Caki2 (cell line): ENCODE results near the gene SP8. TPM values are rescaled to one million over a fixed set of nuclear protein-coding genes. Genes with fewer than 3 reads are reported as not detected.
A peak's percentile ranks its signal among the peaks of the same experiment; 100 is the strongest.

Source experiments
- DNase-seq: peaks from one replicate; pipeline ENCODE4 v3.0.0-alpha.2; 2015; ENCODE audit warnings: low read depth
- in situ Hi-C: cut with HindIII; loops from 2 replicates; pipeline ENCODE4 v1.10.0; 2016; ENCODE audit warnings: low sequenced_read_pairs, low pct_unique_long_range_greater_than_20kb, mixed read lengths
- total RNA-seq: library from RNA; depleted of rRNA; stranded (reverse); fragments of >200 nt; shearing (Covaris generic); gene quantifications from 2 replicates; pipeline ENCODE4 v1.2.3, GENCODE V29; 2014; ENCODE audit warnings: low replicate concordance

The SP8 gene
- total RNA-seq, 1 experiment from 2014 or later: 1.1 TPM

- in situ Hi-C loops: loop anchor here (25.0 kb wide), 1 partner anchor 478 kb away; no protein-coding TSS in a partner anchor
- no peak for DNase-seq
Measured at GRCh38 chr7:20783700-20784387, 2.8 kb downstream of the SP8 start.

GRCh38 chr7:20783125-20783699 lies 3.5 kb downstream of the SP8 start:
- in situ Hi-C loops: loop anchor here (25.0 kb wide), 1 partner anchor 479 kb away; no protein-coding TSS in a partner anchor

GRCh38 chr7:20779041-20779440 lies 7.6 kb downstream of the SP8 start:
- DNase-seq: no peak
- in situ Hi-C loops: loop anchor here (25.0 kb wide), 1 partner anchor 483 kb away; no protein-coding TSS in a partner anchor

More at GRCh38 chr7:20783125-20783699, 3.5 kb downstream of the SP8 start:
- DNase-seq: no peak

GRCh38 chr7:20778063-20778721 lies 8.5 kb downstream of the SP8 start:
- peak; percentile 64 for DNase-seq
- in situ Hi-C loops: loop anchor here (25.0 kb wide), 1 partner anchor 484 kb away; no protein-coding TSS in a partner anchor

GRCh38 chr7:20777377-20778062 lies 9.2 kb downstream of the SP8 start:
- peak; percentile 63 for DNase-seq
- in situ Hi-C loops: loop anchor here (25.0 kb wide), 1 partner anchor 485 kb away; no protein-coding TSS in a partner anchor

GRCh38 chr7:20776942-20777341 lies 9.7 kb downstream of the SP8 start:
- no peak for DNase-seq
- in situ Hi-C loops: loop anchor here (25.0 kb wide), 1 partner anchor 485 kb away; no protein-coding TSS in a partner anchor

GRCh38 chr7:20776214-20776911 lies 10.3 kb downstream of the SP8 start:
- no peak for DNase-seq
- in situ Hi-C loops: loop anchor here (25.0 kb wide), 1 partner anchor 486 kb away; no protein-coding TSS in a partner anchor

GRCh38 chr7:20754001-20754400 lies 32.7 kb downstream of the SP8 start:
- in situ Hi-C loops: no loop called here
- DNase-seq: no peak

GRCh38 chr7:20749906-20750305 lies 36.8 kb downstream of the SP8 start:
- in situ Hi-C loops: no loop called here

GRCh38 chr7:20748853-20749252 lies 37.8 kb downstream of the SP8 start:
- in situ Hi-C loops: no loop called here
- no peak for DNase-seq

More at GRCh38 chr7:20749906-20750305, 36.8 kb downstream of the SP8 start:
- DNase-seq: no peak

- in situ Hi-C loops: no loop called here
- no peak for DNase-seq
Measured at GRCh38 chr7:20747001-20747400, 39.7 kb downstream of the SP8 start.

- in situ Hi-C loops: no loop called here
- DNase-seq: no peak
Measured at GRCh38 chr7:20745702-20746101, 41.0 kb downstream of the SP8 start.

GRCh38 chr7:20744954-20745446 lies 41.7 kb downstream of the SP8 start:
- peak; percentile 19 for DNase-seq
- in situ Hi-C loops: no loop called here

GRCh38 chr7:20742913-20743312 lies 43.8 kb downstream of the SP8 start:
- in situ Hi-C loops: no loop called here
- DNase-seq: no peak

GRCh38 chr7:20741801-20742200 lies 44.9 kb downstream of the SP8 start:
- in situ Hi-C loops: no loop called here
- DNase-seq: no peak

GRCh38 chr7:20738518-20739481 lies 47.9 kb downstream of the SP8 start:
- in situ Hi-C loops: no loop called here
- no peak for DNase-seq
